ENCODE results near the gene PARD3. TPM values are rescaled to one million over a fixed set of nuclear protein-coding genes. Genes with fewer than 3 reads are reported as not detected.

Gene PARD3
- total RNA-seq, 1 experiment from 2014 or later: 51.8 TPM

DNA sequence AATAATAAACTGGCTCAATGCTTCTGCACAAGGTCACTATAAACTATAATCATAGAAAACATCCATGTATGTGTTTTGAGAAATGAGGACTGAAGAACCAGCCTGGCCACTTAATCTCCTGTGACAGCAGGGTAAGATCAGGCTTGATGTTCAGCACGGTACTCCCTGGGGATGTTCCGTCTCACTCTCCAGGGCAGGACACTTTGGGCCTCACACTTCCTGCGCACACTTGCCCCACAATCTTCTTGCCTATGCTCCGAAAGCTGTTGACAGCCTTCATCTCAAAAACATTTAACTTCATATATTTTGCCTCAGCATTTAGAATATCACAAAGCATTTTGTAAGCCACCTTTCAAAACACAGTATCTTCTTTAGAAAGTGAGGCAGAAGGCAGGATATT lies 92.7 kb downstream of the PARD3 start:
- TF ChIP-seq, protein P1, sequence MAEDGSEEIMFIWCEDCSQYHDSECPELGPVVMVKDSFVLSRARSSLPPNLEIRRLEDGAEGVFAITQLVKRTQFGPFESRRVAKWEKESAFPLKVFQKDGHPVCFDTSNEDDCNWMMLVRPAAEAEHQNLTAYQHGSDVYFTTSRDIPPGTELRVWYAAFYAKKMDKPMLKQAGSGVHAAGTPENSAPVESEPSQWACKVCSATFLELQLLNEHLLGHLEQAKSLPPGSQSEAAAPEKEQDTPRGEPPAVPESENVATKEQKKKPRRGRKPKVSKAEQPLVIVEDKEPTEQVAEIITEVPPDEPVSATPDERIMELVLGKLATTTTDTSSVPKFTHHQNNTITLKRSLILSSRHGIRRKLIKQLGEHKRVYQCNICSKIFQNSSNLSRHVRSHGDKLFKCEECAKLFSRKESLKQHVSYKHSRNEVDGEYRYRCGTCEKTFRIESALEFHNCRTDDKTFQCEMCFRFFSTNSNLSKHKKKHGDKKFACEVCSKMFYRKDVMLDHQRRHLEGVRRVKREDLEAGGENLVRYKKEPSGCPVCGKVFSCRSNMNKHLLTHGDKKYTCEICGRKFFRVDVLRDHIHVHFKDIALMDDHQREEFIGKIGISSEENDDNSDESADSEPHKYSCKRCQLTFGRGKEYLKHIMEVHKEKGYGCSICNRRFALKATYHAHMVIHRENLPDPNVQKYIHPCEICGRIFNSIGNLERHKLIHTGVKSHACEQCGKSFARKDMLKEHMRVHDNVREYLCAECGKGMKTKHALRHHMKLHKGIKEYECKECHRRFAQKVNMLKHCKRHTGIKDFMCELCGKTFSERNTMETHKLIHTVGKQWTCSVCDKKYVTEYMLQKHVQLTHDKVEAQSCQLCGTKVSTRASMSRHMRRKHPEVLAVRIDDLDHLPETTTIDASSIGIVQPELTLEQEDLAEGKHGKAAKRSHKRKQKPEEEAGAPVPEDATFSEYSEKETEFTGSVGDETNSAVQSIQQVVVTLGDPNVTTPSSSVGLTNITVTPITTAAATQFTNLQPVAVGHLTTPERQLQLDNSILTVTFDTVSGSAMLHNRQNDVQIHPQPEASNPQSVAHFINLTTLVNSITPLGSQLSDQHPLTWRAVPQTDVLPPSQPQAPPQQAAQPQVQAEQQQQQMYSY (CRISPR knock-in tag; IDR thresholded peaks at IDR 0.05): no peak
- TF ChIP-seq, protein P2, sequence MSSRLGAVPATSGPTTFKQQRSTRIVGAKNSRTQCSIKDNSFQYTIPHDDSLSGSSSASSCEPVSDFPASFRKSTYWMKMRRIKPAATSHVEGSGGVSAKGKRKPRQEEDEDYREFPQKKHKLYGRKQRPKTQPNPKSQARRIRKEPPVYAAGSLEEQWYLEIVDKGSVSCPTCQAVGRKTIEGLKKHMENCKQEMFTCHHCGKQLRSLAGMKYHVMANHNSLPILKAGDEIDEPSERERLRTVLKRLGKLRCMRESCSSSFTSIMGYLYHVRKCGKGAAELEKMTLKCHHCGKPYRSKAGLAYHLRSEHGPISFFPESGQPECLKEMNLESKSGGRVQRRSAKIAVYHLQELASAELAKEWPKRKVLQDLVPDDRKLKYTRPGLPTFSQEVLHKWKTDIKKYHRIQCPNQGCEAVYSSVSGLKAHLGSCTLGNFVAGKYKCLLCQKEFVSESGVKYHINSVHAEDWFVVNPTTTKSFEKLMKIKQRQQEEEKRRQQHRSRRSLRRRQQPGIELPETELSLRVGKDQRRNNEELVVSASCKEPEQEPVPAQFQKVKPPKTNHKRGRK (CRISPR knock-in tag; IDR thresholded peaks at IDR 0.05; ENCODE audit: borderline replicate concordance): no peak
- TF ChIP-seq ZNF416 (CRISPR knock-in tag; IDR thresholded peaks at IDR 0.05) (no peak), ZNF423 (CRISPR knock-in tag; IDR thresholded peaks at IDR 0.05) (no peak), NR3C1 (CRISPR knock-in tag; conservative IDR thresholded peaks at IDR 0.05; ENCODE audit: low read depth) (no peak)
- TF ChIP-seq, protein P3, sequence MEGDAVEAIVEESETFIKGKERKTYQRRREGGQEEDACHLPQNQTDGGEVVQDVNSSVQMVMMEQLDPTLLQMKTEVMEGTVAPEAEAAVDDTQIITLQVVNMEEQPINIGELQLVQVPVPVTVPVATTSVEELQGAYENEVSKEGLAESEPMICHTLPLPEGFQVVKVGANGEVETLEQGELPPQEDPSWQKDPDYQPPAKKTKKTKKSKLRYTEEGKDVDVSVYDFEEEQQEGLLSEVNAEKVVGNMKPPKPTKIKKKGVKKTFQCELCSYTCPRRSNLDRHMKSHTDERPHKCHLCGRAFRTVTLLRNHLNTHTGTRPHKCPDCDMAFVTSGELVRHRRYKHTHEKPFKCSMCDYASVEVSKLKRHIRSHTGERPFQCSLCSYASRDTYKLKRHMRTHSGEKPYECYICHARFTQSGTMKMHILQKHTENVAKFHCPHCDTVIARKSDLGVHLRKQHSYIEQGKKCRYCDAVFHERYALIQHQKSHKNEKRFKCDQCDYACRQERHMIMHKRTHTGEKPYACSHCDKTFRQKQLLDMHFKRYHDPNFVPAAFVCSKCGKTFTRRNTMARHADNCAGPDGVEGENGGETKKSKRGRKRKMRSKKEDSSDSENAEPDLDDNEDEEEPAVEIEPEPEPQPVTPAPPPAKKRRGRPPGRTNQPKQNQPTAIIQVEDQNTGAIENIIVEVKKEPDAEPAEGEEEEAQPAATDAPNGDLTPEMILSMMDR (IDR thresholded peaks at IDR 0.05): no peak
- Mint-ChIP-seq H3K27ac (no peak overlapping the region), H3K4me3 (no peak overlapping the region), H3K36me3 (no peaks in the 10 kb centered on the region), H3K4me1 (peaks cover 38% of the 10 kb centered on the region), H3K27me3 (ENCODE audit: low read depth) (no peaks in the 10 kb centered on the region), H3K9me3 (no peaks in the 10 kb centered on the region)
- DNase-seq (ENCODE audit: low spot score): no peak
- ChIA-PET CTCF (interaction anchor here (1.0 to 2.9 kb wide), 3 partner anchors 10 to 183 kb away, joined by 3 to 36 read pairs (median 9); no protein-coding TSS in a partner anchor), POLR2A (no interaction called here)
- ATAC-seq: no peak

DNA sequence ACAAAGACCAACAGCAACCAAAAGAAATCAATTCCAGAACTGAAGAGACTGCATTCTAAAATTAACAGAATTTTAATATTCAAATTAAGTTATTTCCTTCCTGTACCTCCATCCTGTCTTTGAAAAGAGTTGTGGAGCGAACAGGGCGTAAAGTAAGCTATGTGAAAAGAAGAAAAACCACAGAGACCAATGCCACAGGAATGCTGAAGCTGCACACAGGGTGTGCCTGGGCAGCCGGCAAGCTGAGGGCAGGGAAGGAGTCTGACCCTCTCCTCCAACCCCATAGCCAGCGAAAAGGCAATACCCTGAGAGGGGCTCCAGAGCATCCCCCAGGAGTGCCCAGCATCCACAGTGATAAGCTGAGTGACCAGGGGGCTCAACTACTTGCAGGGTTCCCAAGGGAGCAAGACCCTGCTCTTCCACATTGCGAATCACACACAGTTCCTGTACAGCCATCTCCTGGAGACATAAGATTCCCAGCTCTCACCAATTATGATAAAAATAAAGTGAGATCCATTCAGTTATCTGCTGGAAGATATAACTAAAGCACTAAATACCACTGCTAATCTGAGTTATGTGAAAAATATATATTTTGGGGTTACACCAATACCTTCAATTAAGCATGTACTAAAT lies 93.8 kb downstream of the PARD3 start:
- no peaks in the 10 kb centered on the region for H3K36me3 Mint-ChIP-seq
- peaks cover 30% of the 10 kb centered on the region for H3K4me1 Mint-ChIP-seq
- no peaks in the 10 kb centered on the region for H3K9me3 Mint-ChIP-seq
- DNase-seq (ENCODE audit: low spot score) (no peak), ATAC-seq (no peak)
- ChIA-PET POLR2A (no interaction called here), CTCF (interaction anchor here (1.1 to 1.3 kb wide), 2 partner anchors 9 to 11 kb away, joined by 3 to 10 read pairs; no protein-coding TSS in a partner anchor)
- no peak overlapping the region for H3K27ac Mint-ChIP-seq
- TF ChIP-seq ESRRA (CRISPR knock-in tag; IDR thresholded peaks at IDR 0.05; ENCODE audit: borderline replicate concordance) (no peak), SMAD4 (CRISPR knock-in tag; IDR thresholded peaks at IDR 0.05) (no peak), NR1H2 (CRISPR knock-in tag; IDR thresholded peaks at IDR 0.05) (no peak), NR2C2 (CRISPR knock-in tag; IDR thresholded peaks at IDR 0.05) (no peak), NR3C1 (CRISPR knock-in tag; conservative IDR thresholded peaks at IDR 0.05; ENCODE audit: low read depth) (no peak), CREB1 (CRISPR knock-in tag; IDR thresholded peaks at IDR 0.05) (no peak), ZNF317 (CRISPR knock-in tag; IDR thresholded peaks at IDR 0.05; ENCODE audit: borderline replicate concordance, low read depth) (no peak), SMAD3 (CRISPR knock-in tag; IDR thresholded peaks at IDR 0.05; ENCODE audit: borderline replicate concordance) (no peak), RELA (CRISPR knock-in tag; IDR thresholded peaks at IDR 0.05; ENCODE audit: borderline replicate concordance) (no peak), ELF4 (CRISPR knock-in tag; IDR thresholded peaks at IDR 0.05; ENCODE audit: low read depth) (no peak), JUN (CRISPR knock-in tag; IDR thresholded peaks at IDR 0.05) (no peak), ZNF671 (CRISPR knock-in tag; IDR thresholded peaks at IDR 0.05) (no peak), OVOL2 (CRISPR knock-in tag; IDR thresholded peaks at IDR 0.05; ENCODE audit: borderline replicate concordance) (no peak), EMX1 (CRISPR knock-in tag; IDR thresholded peaks at IDR 0.05) (no peak)
- TF ChIP-seq, protein P4, sequence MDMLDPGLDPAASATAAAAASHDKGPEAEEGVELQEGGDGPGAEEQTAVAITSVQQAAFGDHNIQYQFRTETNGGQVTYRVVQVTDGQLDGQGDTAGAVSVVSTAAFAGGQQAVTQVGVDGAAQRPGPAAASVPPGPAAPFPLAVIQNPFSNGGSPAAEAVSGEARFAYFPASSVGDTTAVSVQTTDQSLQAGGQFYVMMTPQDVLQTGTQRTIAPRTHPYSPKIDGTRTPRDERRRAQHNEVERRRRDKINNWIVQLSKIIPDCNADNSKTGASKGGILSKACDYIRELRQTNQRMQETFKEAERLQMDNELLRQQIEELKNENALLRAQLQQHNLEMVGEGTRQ (CRISPR knock-in tag; IDR thresholded peaks at IDR 0.05): no peak
- no peak overlapping the region for H3K4me3 Mint-ChIP-seq
- H3K27me3 Mint-ChIP-seq (ENCODE audit: low read depth): no peaks in the 10 kb centered on the region
